Activated CD4-positive, alpha-beta T cell treated with anti-CD3 and anti-CD28 coated beads, Interleukin-2, Interleukin-4, amounts not matched to agents 100 ng/mL and 50 ng/mL, durations not matched to agents 16 hours and 8 hours (primary cell): ENCODE data around the gene SH3PXD2A.
"Not testable (repeated sequence)": the region's sequence is repeated elsewhere in the genome, so short reads cannot be mapped to it uniquely, and the experiment has no call there.

Experiments used
- DNase-seq: peaks from one replicate; pipeline ENCODE4 v3.0.0-alpha.2; 2020; ENCODE audit warnings: low spot score

The SH3PXD2A gene

DNA sequence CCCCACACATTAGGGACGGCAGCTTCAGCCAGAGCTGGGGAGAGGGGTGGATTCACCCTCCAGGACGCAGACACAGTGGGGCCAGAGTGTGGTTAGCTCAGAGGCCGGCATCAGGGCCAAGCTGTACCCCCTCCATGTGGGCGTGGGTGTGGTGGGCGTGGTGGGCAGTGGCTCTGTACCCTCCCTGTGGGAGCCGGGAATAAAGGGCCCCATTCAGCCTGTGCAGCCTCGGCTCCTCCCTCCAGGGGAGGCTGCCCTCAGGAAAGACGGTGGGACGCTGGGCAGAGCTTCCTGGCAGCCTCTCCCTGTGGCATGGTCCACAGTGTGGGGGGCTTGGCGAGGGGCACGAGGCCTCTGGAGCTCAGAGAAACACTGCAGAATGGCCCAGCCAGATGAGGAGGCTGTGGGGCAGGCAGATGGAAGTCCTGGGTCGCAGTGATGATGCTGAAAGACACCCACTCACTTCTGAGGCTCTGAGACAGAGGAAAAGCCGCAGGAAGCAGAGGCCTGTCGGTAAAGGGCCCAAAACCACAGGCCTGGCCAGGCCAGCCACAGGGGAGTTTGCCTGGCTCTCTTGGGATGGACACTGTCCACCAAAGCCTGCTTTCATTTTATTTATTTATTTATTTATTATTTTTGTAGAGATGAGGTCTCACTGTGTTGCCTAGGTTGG, 108.0 kb downstream of the SH3PXD2A start:
- no peak for DNase-seq

DNA sequence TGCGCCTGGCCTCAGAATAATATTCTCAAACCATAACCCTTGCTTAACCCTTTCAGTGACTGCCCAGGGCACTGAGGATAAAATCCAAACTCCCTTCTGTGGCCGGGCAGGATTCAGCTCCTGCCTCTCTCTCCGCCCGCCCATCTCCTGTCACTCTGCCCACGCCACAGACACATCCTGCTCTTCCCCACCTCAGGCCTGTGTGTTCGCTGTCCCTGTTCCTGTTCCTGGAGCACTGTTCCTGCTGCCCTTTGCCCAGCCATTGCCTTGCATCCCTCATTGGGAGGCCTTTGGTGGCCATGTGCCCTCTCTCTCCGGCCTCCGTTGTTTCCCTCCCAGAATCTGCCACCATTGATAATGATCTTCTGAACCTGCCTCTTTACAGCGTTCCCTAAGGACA, 108.8 kb downstream of the SH3PXD2A start:
- no peak for DNase-seq

GRCh38 chr10:103745341-103746247, 109.8 kb downstream of the SH3PXD2A start:
- DNase-seq = peak; percentile 75

DNA sequence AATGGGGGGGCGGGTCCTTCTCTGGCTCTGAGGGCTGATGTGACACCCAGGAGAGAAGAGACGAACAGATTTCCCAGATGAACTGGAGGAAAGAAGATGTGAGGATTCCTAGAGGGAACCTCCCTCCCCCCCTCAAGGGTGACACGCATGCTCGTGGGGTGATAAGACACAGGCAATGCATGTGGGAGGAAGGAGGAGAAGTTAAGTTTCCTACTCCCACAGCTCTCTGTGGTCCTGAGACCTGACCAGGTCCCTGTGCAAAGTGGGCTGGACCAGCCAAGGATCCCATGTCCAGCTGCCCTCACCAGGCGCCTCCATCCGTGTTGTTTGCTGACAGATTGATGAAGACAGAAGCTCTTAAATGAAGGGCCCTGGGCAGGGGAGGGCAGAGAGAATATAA, 112.6 kb downstream of the SH3PXD2A start:
- no peak for DNase-seq

- no peak for DNase-seq
Observed at GRCh38 chr10:103740611-103741010, 114.8 kb downstream of the SH3PXD2A start.

GRCh38 chr10:103739039-103739764, 116.2 kb downstream of the SH3PXD2A start:
- no peak for DNase-seq

- DNase-seq = no peak
Observed at GRCh38 chr10:103737735-103738367, 117.5 kb downstream of the SH3PXD2A start.

GRCh38 chr10:103736763-103737162, 118.6 kb downstream of the SH3PXD2A start:
- peak; percentile 29 for DNase-seq

DNA sequence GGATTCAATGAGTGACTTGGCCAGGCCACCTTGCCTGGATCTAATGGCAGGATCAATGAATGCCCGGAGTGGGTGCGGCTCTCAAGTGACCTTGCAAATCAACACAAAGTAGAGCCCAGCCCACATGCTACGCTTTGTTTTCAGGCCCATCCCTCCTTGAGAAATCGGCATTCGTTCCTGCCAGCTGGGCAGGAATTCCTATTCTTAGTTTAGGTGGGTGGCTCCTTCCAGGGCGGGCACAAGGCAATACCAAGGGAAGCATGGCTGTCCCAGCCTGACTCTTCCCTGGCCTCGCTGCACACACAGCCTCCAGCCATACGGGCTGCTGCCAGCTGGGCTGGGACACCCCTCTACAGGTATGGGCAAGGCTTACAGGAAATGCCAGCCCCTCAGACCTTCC, 119.3 kb downstream of the SH3PXD2A start:
- no peak for DNase-seq

GRCh38 chr10:103734731-103735130, 120.6 kb downstream of the SH3PXD2A start:
- DNase-seq = no peak

- no peak for DNase-seq
Observed at GRCh38 chr10:103733045-103733419, 122.3 kb downstream of the SH3PXD2A start.

- DNase-seq = no peak
Observed at GRCh38 chr10:103732339-103733044, 122.9 kb downstream of the SH3PXD2A start.

GRCh38 chr10:103731609-103732270, 123.6 kb downstream of the SH3PXD2A start:
- DNase-seq = no peak

GRCh38 chr10:103731026-103731425, 124.3 kb downstream of the SH3PXD2A start:
- not testable (repeated sequence) for DNase-seq

DNA sequence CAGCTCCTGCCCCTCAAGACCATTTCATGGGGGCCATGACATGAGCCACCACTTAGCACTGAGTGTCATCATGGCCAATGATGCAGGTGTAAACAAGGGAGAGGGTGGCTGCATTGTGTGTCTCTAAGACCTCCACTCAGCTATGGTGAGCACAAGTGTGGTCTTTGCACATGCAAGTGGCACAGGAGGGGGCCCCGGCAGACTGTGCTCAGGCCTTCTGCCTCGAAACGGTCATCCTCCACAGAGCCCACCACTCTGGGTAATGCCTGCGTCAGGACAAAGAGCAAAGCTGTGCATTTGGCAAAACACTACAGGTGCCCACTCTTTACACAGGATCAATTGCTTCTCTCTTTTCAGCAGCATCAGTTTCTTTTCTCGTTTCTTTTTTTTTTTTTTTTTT, 125.5 kb downstream of the SH3PXD2A start:
- no peak for DNase-seq

- DNase-seq = no peak
Observed at GRCh38 chr10:103727991-103728689, 127.2 kb downstream of the SH3PXD2A start.

- no peak for DNase-seq
Observed at GRCh38 chr10:103727546-103727963, 127.8 kb downstream of the SH3PXD2A start.

- DNase-seq = no peak
Observed at GRCh38 chr10:103726637-103727036, 128.7 kb downstream of the SH3PXD2A start.

DNA sequence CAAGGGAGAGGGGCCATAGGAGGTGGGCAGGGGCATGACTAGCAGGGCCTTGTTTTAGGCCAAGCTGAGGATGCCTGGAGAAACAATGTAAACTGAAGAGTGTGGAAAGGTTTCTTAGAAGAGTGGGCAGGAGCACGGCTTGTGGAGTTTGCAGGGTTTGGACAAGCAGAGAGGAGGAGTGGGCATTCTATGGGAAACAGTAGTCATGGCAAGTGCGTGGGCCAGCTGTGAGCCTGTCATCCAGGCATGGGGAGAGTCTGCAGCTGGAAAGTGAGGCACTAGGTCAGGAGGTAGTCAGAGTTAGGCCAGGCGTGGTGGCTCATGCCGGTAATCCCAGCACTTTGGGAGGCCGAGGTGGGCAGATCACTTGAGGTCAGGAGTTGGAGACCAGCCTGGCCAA, 130.1 kb downstream of the SH3PXD2A start:
- no peak for DNase-seq

DNA sequence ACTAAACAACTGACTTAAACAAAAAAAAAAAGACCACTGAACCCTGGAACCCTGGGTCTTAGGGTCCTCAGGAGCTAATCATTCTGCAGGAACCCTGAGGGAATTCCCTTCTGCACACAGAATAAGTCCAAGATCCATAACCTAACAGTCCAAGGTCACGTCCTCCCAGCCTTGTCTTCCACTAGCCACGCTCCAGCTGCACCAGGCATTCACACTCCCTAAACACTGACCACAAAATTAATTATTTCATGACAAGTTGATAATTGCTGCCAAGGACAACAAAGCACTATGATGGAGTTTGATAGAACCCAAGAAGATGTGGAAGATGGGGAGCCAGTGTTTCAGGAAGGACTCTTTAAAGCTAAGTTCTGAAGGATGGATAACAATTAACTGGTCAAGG, 130.6 kb downstream of the SH3PXD2A start:
- no peak for DNase-seq
